SU-DHL-6 (cell line): Measurements from ENCODE around the gene ARHGDIB.

Experiments
- H2AFZ ChIP-seq: fragments of 200-600 bp; sonication (generic); 2 replicates; pipeline ENCODE4 v1.6.1; 2014; ENCODE audit warnings: low read depth, mild to moderate bottlenecking, moderate library complexity, mixed read lengths, antibody characterized with exemption, low read length; ENCODE audit not compliant: severe bottlenecking
- H3F3A ChIP-seq: fragments of 200-600 bp; shearing (Covaris generic); 2 replicates; pipeline ENCODE4 v1.6.0; 2016; ENCODE audit warnings: antibody characterized with exemption, mild to moderate bottlenecking; ENCODE audit not compliant: insufficient read depth
- H3K27ac ChIP-seq: fragments of 200-600 bp; sonication (generic); 2 replicates; pipeline ENCODE4 v1.5.1; 2016; ENCODE audit warnings: low read depth, mild to moderate bottlenecking, low read length, moderate library complexity, mixed read lengths
- H3K27me3 ChIP-seq: fragments of 200-600 bp; sonication (generic), shearing (Covaris generic); 2 replicates; pipeline ENCODE4 v1.6.0; 2014; ENCODE audit warnings: mild to moderate bottlenecking, low read length
- H3K36me3 ChIP-seq: fragments of 200-600 bp; sonication (generic); 2 replicates; pipeline ENCODE4 v1.6.1; 2014; ENCODE audit warnings: mild to moderate bottlenecking, low read length, mixed read lengths
- H3K4me2 ChIP-seq: fragments of 300-600, 200-600 bp; shearing (Covaris generic), sonication (generic); 2 replicates; pipeline ENCODE4 v1.6.0; 2014; ENCODE audit warnings: low read length, low read depth, mild to moderate bottlenecking; ENCODE audit not compliant: poor library complexity, severe bottlenecking
- H3K4me3 ChIP-seq: fragments of 200-600 bp; sonication (generic); 2 replicates; pipeline ENCODE4 v1.5.1; 2014; ENCODE audit warnings: antibody characterized with exemption, low read length, mild to moderate bottlenecking, mixed read lengths; ENCODE audit not compliant: insufficient read depth, poor library complexity, severe bottlenecking
- H3K79me2 ChIP-seq: fragments of 200-600 bp; sonication (generic); 2 replicates; pipeline ENCODE4 v1.6.1; 2014; ENCODE audit warnings: mild to moderate bottlenecking, low read length, moderate library complexity; ENCODE audit not compliant: insufficient read depth
- H3K9ac ChIP-seq: fragments of 200-600 bp; sonication (generic); 2 replicates; pipeline ENCODE4 v1.7.0; 2014; ENCODE audit warnings: mild to moderate bottlenecking, low read length
- H3K9me2 ChIP-seq: fragments of 200-600 bp; sonication (generic); replicated peaks from 2 replicates; pipeline ENCODE4 v1.6.1; 2014; ENCODE audit warnings: low read length; ENCODE audit not compliant: insufficient read depth
- H3K9me3 ChIP-seq: fragments of 200-600 bp; sonication (generic); 2 replicates; pipeline ENCODE4 v1.6.1; 2014; ENCODE audit warnings: low read length, mixed read lengths; ENCODE audit not compliant: insufficient read depth
- H4K20me1 ChIP-seq: fragments of 200-600 bp; sonication (generic); 2 replicates; pipeline ENCODE4 v1.6.1; 2014; ENCODE audit warnings: low read depth, mild to moderate bottlenecking, antibody characterized with exemption, low read length, moderate library complexity, mixed read lengths
- CTCF ChIP-seq: fragments of 200-600 bp; sonication (generic); IDR thresholded peaks from one replicate; pipeline ENCODE4 v1.5.1; 2017; ENCODE audit warnings: antibody characterized with exemption, mild to moderate bottlenecking, low read length, moderate library complexity; ENCODE audit not compliant: insufficient read depth, poor library complexity, severe bottlenecking
- EZH2phosphoT487 ChIP-seq: fragments of 200-600 bp; sonication (generic), shearing (Covaris generic); conservative IDR thresholded peaks from 2 replicates; pipeline ENCODE4 v1.6.1; 2018; ENCODE audit warnings: mild to moderate bottlenecking, antibody characterized with exemption, low read length, moderate library complexity, mixed read lengths

The ARHGDIB gene

GRCh38 chr12:14984766-14985285 is 23.4 kb upstream of the ARHGDIB start:
- H3K4me3 ChIP-seq: no peak overlapping the region
- H4K20me1 ChIP-seq: no peaks in the 10 kb centered on the region
- H3K79me2 ChIP-seq: no peaks in the 10 kb centered on the region
- H3K9me2 ChIP-seq: no peaks in the 10 kb centered on the region
- no peaks in the 10 kb centered on the region for H3K27me3 ChIP-seq
- H3K9ac ChIP-seq: no peak overlapping the region
- no peak overlapping the region for H2AFZ ChIP-seq
- H3K9me3 ChIP-seq: no peaks in the 10 kb centered on the region
- TF ChIP-seq EZH2phosphoT487 (no peak), CTCF (no peak)
- no peak overlapping the region for H3K4me2 ChIP-seq
- H3K36me3 ChIP-seq: no peaks in the 10 kb centered on the region
- H3F3A ChIP-seq: no peaks in the 10 kb centered on the region
- H3K27ac ChIP-seq: no peak overlapping the region

- H3K4me3 ChIP-seq: no peak overlapping the region
- no peak overlapping the region for H3K4me2 ChIP-seq
These were observed 22.6 kb upstream of the ARHGDIB start for GRCh38 chr12:14984036-14984435.

GRCh38 chr12:14982991-14983390 is 21.6 kb upstream of the ARHGDIB start:
- H3K27me3 ChIP-seq: no peaks in the 10 kb centered on the region
- H2AFZ ChIP-seq: no peak overlapping the region

More at GRCh38 chr12:14984036-14984435, 22.6 kb upstream of the ARHGDIB start:
- Histone ChIP-seq H3K36me3 (no peaks in the 10 kb centered on the region), H3F3A (no peaks in the 10 kb centered on the region), H3K9ac (no peak overlapping the region), H4K20me1 (no peaks in the 10 kb centered on the region), H3K9me2 (no peaks in the 10 kb centered on the region), H3K9me3 (no peaks in the 10 kb centered on the region), H3K27ac (no peak overlapping the region), H3K27me3 (no peaks in the 10 kb centered on the region), H3K79me2 (no peaks in the 10 kb centered on the region), H2AFZ (no peak overlapping the region)
- TF ChIP-seq CTCF (no peak), EZH2phosphoT487 (no peak)

More at GRCh38 chr12:14982991-14983390, 21.6 kb upstream of the ARHGDIB start:
- H3K4me2 ChIP-seq: no peak overlapping the region
- H4K20me1 ChIP-seq: no peaks in the 10 kb centered on the region
- no peaks in the 10 kb centered on the region for H3K9me2 ChIP-seq
- no peaks in the 10 kb centered on the region for H3K36me3 ChIP-seq
- H3K27ac ChIP-seq: no peak overlapping the region
- H3K9me3 ChIP-seq: no peaks in the 10 kb centered on the region
- no peaks in the 10 kb centered on the region for H3K79me2 ChIP-seq
- no peaks in the 10 kb centered on the region for H3F3A ChIP-seq
- no peak overlapping the region for H3K4me3 ChIP-seq
- TF ChIP-seq CTCF (no peak), EZH2phosphoT487 (no peak)
- no peak overlapping the region for H3K9ac ChIP-seq
